Osteocyte (in vitro differentiated cells): ENCODE measurements around the gene ABI1. TPM values are rescaled to one million over a fixed set of nuclear protein-coding genes. Genes with fewer than 3 reads are reported as not detected.

Experiments used
- DNase-seq: peaks from one replicate; pipeline ENCODE4 v3.0.0; 2021; ENCODE audit warnings: mixed read lengths; ENCODE audit not compliant: unreplicated experiment; ENCODE audit errors: extremely low spot score
- H3K27ac Mint-ChIP-seq: one replicate; pipeline ENCODE4 v1.8.0; 2021; ENCODE audit warnings: mild to moderate bottlenecking, mixed read lengths; ENCODE audit not compliant: unreplicated experiment
- H3K27me3 Mint-ChIP-seq: one replicate; pipeline ENCODE4 v1.8.0; 2021; ENCODE audit warnings: mixed read lengths; ENCODE audit not compliant: unreplicated experiment
- H3K36me3 Mint-ChIP-seq: one replicate; pipeline ENCODE4 v1.8.0; 2021; ENCODE audit warnings: mixed read lengths; ENCODE audit not compliant: unreplicated experiment
- H3K4me1 Mint-ChIP-seq: one replicate; pipeline ENCODE4 v1.8.0; 2021; ENCODE audit warnings: mixed read lengths; ENCODE audit not compliant: unreplicated experiment
- H3K4me3 Mint-ChIP-seq: one replicate; pipeline ENCODE4 v1.8.0; 2021; ENCODE audit warnings: mild to moderate bottlenecking, moderate library complexity, mixed read lengths; ENCODE audit not compliant: unreplicated experiment
- H3K9me3 Mint-ChIP-seq: one replicate; pipeline ENCODE4 v1.8.0; 2021; ENCODE audit warnings: mixed read lengths; ENCODE audit not compliant: unreplicated experiment
- total RNA-seq: library from RNA; stranded (reverse); gene quantifications from 2 replicates; pipeline ENCODE4 v1.2.1, GENCODE V29; 2021
- TF ChIP-seq, protein P1 (sequence below): fragments of 200-600 bp; sonication (generic); IDR thresholded peaks from 2 replicates; pipeline ENCODE4 v1.5.0; 2021; ENCODE audit warnings: antibody characterized with exemption, mild to moderate bottlenecking, moderate library complexity

The ABI1 gene
- total RNA-seq, 1 donor from 2014 or later: 62.2 TPM

DNA sequence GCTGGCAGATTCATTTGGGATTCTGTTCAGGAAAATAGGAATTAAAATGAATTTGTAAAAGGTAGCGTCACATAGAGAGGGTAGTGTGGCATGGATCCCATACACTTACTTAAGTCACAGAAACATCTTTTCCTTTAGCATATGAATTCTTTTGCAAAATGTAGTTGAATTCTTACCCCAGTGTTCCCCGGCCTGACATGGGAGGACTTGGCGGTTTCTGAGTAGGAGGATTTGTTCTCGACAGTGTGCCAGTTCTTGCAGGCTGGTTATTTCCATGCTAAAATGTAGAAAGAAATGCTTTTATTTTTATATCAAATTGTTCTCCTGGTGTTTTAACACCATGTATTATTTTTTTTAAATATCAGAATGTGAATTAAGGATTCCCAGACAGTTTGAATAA is 90.7 kb downstream of the ABI1 start:
- TF ChIP-seq, protein P1, sequence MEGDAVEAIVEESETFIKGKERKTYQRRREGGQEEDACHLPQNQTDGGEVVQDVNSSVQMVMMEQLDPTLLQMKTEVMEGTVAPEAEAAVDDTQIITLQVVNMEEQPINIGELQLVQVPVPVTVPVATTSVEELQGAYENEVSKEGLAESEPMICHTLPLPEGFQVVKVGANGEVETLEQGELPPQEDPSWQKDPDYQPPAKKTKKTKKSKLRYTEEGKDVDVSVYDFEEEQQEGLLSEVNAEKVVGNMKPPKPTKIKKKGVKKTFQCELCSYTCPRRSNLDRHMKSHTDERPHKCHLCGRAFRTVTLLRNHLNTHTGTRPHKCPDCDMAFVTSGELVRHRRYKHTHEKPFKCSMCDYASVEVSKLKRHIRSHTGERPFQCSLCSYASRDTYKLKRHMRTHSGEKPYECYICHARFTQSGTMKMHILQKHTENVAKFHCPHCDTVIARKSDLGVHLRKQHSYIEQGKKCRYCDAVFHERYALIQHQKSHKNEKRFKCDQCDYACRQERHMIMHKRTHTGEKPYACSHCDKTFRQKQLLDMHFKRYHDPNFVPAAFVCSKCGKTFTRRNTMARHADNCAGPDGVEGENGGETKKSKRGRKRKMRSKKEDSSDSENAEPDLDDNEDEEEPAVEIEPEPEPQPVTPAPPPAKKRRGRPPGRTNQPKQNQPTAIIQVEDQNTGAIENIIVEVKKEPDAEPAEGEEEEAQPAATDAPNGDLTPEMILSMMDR: no peak
- no peaks in the 10 kb centered on the region for H3K9me3 Mint-ChIP-seq
- H3K27ac Mint-ChIP-seq: no peak overlapping the region
- peaks cover 9% of the 10 kb centered on the region for H3K4me1 Mint-ChIP-seq
- no peak overlapping the region for H3K4me3 Mint-ChIP-seq
- no peak for DNase-seq
- peaks cover 10% of the 10 kb centered on the region for H3K36me3 Mint-ChIP-seq
- no peaks in the 10 kb centered on the region for H3K27me3 Mint-ChIP-seq

DNA sequence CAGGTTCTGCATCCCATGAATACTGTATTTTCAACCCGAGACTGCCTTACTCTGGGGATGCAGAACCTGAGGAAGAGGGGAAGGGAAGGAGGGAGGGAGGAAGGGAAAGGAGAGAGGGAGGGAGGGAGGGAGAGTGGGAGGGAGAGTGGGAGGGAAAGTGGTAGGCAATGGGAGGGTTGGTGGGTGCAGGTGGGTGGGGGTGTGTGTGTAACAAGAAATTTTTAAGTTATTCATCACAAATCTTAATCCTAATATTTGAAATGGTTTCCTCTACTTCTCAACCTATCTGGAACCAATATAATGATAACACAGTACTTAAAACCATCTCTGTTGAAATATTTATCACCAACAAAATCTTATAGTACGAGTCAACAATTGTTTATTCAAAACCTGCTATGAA is 95.2 kb downstream of the ABI1 start:
- H3K9me3 Mint-ChIP-seq: no peaks in the 10 kb centered on the region
- H3K27ac Mint-ChIP-seq: no peak overlapping the region
- TF ChIP-seq, protein P1: no peak
- no peak overlapping the region for H3K4me3 Mint-ChIP-seq
- no peaks in the 10 kb centered on the region for H3K27me3 Mint-ChIP-seq
- H3K36me3 Mint-ChIP-seq: peaks cover 19% of the 10 kb centered on the region
- peaks cover 9% of the 10 kb centered on the region for H3K4me1 Mint-ChIP-seq
- DNase-seq: no peak

DNA sequence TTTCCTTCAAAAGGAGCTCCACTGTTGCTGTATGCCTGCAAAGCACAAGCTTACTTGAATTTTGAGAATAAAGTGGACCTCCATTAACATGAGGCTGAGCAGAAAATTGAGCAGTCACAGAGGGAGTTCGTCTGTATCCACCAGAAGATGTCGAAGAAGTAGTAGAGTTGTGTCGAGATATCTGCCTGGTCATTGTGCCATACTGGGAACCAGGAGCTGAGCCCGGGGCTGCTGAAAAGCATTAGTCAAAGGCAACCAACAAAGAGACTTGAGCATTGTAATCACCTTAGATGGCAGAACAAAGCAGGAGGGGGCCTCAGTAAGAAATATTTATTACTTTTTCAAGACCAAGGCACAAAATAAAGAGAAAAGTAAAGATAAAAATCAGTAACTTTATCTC is 101.8 kb downstream of the ABI1 start:
- peaks cover 20% of the 10 kb centered on the region for H3K36me3 Mint-ChIP-seq

DNA sequence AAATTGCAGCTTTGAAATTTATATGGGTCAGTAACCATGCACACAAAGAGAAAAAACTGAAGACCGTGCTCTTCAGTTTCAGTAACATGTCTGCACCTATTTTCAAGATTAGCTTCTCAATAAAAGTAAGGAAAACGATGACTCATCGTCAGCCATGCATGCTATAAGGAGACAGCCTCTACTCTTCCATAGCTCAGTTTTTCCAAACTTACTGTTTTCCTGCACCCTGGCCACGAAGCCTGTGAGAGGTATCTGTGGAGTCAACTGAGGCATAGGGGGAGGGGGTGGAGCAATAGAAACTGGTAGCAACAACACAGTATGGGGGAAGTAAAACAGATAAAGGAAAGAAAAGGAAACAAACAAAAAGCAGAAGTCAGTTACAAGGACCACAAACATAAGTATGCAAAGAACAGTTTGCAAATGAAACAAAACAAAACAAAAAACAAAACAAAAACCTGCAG is 105.3 kb downstream of the ABI1 start:
- TF ChIP-seq, protein P1: no peak
- Mint-ChIP-seq H3K27ac (no peak overlapping the region), H3K27me3 (no peaks in the 10 kb centered on the region), H3K9me3 (no peaks in the 10 kb centered on the region), H3K4me1 (peaks cover 5% of the 10 kb centered on the region), H3K36me3 (peaks cover 20% of the 10 kb centered on the region), H3K4me3 (no peak overlapping the region)
- DNase-seq: no peak

More for the DNA sequence above, 101.8 kb downstream of the ABI1 start:
- H3K27ac Mint-ChIP-seq: no peak overlapping the region
- no peaks in the 10 kb centered on the region for H3K27me3 Mint-ChIP-seq
- TF ChIP-seq, protein P1: no peak
- DNase-seq: no peak
- H3K9me3 Mint-ChIP-seq: no peaks in the 10 kb centered on the region
- no peak overlapping the region for H3K4me3 Mint-ChIP-seq
- H3K4me1 Mint-ChIP-seq: peaks cover 5% of the 10 kb centered on the region

DNA sequence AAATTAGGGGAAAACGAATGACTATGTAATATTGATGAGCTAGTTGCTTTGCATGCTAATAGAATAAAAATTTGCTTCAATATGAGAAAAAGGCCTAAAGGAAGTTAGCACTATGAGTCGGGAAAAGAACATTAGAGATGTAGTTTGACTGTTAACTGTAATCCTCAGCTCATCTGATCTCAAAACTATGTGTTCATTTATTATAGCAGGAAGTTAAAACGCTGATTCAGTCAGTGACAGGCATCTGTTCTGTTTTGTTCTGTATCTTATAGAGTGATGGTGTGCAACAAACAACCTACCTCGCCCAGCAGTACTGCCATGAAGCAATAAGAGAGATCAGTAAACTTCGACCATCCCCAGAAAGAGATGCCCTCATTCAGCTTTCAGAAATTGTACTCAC is 114.7 kb downstream of the ABI1 start:
- H3K27ac Mint-ChIP-seq: no peak overlapping the region
- DNase-seq: no peak
- no peak overlapping the region for H3K4me3 Mint-ChIP-seq
- H3K27me3 Mint-ChIP-seq: no peaks in the 10 kb centered on the region
- H3K4me1 Mint-ChIP-seq: no peaks in the 10 kb centered on the region
- TF ChIP-seq, protein P1: no peak
- peaks cover 36% of the 10 kb centered on the region for H3K36me3 Mint-ChIP-seq
- H3K9me3 Mint-ChIP-seq: no peaks in the 10 kb centered on the region
